ENCODE results near the gene HM13. TPM values are rescaled to one million over a fixed set of nuclear protein-coding genes. Genes with fewer than 3 reads are reported as not detected.
A peak's percentile ranks its signal among the peaks of the same experiment; 100 is the strongest.

The HM13 gene
- total and polyA plus RNA-seq, 2 of the 13 experiments (the other 11 are each of a cell fraction or from before 2014, with no cell fraction given), result 118 to 243 TPM

DNA sequence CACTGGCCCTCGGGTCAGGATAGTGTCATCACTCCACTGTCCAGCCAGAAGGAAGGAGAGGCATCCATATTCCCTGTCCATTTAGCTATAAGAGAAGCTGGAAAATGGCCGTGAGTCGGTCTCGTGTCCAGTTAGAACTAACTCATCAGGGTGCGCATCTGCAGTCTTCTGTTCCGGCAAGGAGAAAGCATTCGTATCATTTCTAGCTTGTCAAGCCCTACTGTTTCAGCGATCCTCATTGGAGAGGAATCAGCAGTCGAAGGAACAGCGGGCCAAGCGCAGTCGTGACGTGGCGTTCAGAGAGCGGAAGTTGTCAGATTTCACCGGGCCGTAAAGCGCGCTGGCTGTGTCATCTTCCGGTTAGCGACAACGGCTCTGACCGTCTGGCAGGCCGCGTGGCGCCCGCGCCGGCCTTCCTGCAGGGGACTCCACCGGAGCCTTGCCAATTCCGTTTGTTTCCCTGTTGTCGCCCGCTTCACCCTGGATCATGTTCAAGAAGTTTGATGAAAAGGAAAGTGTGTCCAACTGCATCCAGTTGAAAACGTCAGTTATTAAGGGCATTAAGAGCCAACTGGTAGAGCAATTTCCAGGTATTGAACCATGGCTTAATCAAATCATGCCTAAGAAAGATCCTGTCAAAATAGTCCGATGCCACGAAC lies 32.9 kb downstream of the HM13 start (continued):
- TF ChIP-seq GLI4 (CRISPR knock-in tag; IDR thresholded peaks at IDR 0.05; ENCODE audit: borderline replicate concordance) (no peak), ZKSCAN1 (IDR thresholded peaks at IDR 0.05; ENCODE audit: low read length) (no peak), ZNF589 (CRISPR knock-in tag; conservative IDR thresholded peaks at IDR 0.05) (0 out of 2 replicates have a peak, but pooled peaks have one; percentile 57), CSRNP1 (CRISPR knock-in tag; IDR thresholded peaks at IDR 0.05) (peak; percentile 45), NPAS2 (CRISPR knock-in tag; IDR thresholded peaks at IDR 0.05; ENCODE audit: borderline replicate concordance) (no peak), TGIF2 (CRISPR knock-in tag; IDR thresholded peaks at IDR 0.05) (peak; percentile 80; the same call in 1 of the 2 replicates), HNF4A (CRISPR knock-in tag; IDR thresholded peaks at IDR 0.05) (no peak), TCF7L2 (IDR thresholded peaks at IDR 0.05; ENCODE audit: low read depth, low read length) (no peak), ZNF720 (CRISPR knock-in tag; IDR thresholded peaks at IDR 0.05) (no peak), PHB2 (IDR thresholded peaks at IDR 0.05; ENCODE audit: partially characterized antibody) (no peak), HOXA7 (CRISPR knock-in tag; IDR thresholded peaks at IDR 0.05) (no peak), WIZ (CRISPR knock-in tag; IDR thresholded peaks at IDR 0.05) (0 out of 2 replicates have a peak, but pooled peaks have one; percentile 31)
- TF ChIP-seq, protein P1, sequence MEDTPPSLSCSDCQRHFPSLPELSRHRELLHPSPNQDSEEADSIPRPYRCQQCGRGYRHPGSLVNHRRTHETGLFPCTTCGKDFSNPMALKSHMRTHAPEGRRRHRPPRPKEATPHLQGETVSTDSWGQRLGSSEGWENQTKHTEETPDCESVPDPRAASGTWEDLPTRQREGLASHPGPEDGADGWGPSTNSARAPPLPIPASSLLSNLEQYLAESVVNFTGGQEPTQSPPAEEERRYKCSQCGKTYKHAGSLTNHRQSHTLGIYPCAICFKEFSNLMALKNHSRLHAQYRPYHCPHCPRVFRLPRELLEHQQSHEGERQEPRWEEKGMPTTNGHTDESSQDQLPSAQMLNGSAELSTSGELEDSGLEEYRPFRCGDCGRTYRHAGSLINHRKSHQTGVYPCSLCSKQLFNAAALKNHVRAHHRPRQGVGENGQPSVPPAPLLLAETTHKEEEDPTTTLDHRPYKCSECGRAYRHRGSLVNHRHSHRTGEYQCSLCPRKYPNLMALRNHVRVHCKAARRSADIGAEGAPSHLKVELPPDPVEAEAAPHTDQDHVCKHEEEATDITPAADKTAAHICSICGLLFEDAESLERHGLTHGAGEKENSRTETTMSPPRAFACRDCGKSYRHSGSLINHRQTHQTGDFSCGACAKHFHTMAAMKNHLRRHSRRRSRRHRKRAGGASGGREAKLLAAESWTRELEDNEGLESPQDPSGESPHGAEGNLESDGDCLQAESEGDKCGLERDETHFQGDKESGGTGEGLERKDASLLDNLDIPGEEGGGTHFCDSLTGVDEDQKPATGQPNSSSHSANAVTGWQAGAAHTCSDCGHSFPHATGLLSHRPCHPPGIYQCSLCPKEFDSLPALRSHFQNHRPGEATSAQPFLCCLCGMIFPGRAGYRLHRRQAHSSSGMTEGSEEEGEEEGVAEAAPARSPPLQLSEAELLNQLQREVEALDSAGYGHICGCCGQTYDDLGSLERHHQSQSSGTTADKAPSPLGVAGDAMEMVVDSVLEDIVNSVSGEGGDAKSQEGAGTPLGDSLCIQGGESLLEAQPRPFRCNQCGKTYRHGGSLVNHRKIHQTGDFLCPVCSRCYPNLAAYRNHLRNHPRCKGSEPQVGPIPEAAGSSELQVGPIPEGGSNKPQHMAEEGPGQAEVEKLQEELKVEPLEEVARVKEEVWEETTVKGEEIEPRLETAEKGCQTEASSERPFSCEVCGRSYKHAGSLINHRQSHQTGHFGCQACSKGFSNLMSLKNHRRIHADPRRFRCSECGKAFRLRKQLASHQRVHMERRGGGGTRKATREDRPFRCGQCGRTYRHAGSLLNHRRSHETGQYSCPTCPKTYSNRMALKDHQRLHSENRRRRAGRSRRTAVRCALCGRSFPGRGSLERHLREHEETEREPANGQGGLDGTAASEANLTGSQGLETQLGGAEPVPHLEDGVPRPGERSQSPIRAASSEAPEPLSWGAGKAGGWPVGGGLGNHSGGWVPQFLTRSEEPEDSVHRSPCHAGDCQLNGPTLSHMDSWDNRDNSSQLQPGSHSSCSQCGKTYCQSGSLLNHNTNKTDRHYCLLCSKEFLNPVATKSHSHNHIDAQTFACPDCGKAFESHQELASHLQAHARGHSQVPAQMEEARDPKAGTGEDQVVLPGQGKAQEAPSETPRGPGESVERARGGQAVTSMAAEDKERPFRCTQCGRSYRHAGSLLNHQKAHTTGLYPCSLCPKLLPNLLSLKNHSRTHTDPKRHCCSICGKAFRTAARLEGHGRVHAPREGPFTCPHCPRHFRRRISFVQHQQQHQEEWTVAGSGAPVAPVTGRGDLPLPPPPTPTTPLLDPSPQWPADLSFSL (CRISPR knock-in tag; IDR thresholded peaks at IDR 0.05), result no peak
- TF ChIP-seq, protein P2, sequence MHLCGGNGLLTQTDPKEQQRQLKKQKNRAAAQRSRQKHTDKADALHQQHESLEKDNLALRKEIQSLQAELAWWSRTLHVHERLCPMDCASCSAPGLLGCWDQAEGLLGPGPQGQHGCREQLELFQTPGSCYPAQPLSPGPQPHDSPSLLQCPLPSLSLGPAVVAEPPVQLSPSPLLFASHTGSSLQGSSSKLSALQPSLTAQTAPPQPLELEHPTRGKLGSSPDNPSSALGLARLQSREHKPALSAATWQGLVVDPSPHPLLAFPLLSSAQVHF (CRISPR knock-in tag; IDR thresholded peaks at IDR 0.05), result no peak
- TF ChIP-seq, protein P3, sequence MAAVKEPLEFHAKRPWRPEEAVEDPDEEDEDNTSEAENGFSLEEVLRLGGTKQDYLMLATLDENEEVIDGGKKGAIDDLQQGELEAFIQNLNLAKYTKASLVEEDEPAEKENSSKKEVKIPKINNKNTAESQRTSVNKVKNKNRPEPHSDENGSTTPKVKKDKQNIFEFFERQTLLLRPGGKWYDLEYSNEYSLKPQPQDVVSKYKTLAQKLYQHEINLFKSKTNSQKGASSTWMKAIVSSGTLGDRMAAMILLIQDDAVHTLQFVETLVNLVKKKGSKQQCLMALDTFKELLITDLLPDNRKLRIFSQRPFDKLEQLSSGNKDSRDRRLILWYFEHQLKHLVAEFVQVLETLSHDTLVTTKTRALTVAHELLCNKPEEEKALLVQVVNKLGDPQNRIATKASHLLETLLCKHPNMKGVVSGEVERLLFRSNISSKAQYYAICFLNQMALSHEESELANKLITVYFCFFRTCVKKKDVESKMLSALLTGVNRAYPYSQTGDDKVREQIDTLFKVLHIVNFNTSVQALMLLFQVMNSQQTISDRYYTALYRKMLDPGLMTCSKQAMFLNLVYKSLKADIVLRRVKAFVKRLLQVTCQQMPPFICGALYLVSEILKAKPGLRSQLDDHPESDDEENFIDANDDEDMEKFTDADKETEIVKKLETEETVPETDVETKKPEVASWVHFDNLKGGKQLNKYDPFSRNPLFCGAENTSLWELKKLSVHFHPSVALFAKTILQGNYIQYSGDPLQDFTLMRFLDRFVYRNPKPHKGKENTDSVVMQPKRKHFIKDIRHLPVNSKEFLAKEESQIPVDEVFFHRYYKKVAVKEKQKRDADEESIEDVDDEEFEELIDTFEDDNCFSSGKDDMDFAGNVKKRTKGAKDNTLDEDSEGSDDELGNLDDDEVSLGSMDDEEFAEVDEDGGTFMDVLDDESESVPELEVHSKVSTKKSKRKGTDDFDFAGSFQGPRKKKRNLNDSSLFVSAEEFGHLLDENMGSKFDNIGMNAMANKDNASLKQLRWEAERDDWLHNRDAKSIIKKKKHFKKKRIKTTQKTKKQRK (IDR thresholded peaks at IDR 0.05; ENCODE audit: low read length), result no peak
- TF ChIP-seq, protein P4, sequence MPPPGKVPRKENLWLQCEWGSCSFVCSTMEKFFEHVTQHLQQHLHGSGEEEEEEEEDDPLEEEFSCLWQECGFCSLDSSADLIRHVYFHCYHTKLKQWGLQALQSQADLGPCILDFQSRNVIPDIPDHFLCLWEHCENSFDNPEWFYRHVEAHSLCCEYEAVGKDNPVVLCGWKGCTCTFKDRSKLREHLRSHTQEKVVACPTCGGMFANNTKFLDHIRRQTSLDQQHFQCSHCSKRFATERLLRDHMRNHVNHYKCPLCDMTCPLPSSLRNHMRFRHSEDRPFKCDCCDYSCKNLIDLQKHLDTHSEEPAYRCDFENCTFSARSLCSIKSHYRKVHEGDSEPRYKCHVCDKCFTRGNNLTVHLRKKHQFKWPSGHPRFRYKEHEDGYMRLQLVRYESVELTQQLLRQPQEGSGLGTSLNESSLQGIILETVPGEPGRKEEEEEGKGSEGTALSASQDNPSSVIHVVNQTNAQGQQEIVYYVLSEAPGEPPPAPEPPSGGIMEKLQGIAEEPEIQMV (CRISPR knock-in tag; IDR thresholded peaks at IDR 0.05; ENCODE audit: low read depth), result peak; percentile 30; the same call in 1 of the 2 replicates

Measured in HepG2 (cell line).